H1 (cell line): ENCODE data around the gene PRR36. TPM values are rescaled to one million over a fixed set of nuclear protein-coding genes. Genes with fewer than 3 reads are reported as not detected.

Experiments
- ATF3 ChIP-seq: IDR thresholded peaks from 2 replicates; pipeline ENCODE4 v1.6.1; 2011; ENCODE audit warnings: low read depth, mild to moderate bottlenecking, low read length; ENCODE audit not compliant: insufficient read depth
- BACH1 ChIP-seq: IDR thresholded peaks from 2 replicates; pipeline ENCODE4 v1.6.1; 2012; ENCODE audit warnings: low read length, improper control_type of control experiment
- BCL11A ChIP-seq, 2 experiments: IDR thresholded peaks; one replicate each; pipeline ENCODE4 v1.6.1; 2011; ENCODE audit warnings: low read depth in 2 of 2, low read length in 2 of 2, mild to moderate bottlenecking in 2 of 2
- CBX5 ChIP-seq: fragments of 300-800, 300-1000 bp; sonication (generic); IDR thresholded peaks from 2 replicates; pipeline ENCODE4 v1.7.1; 2016; ENCODE audit warnings: antibody characterized with exemption, low read length, low read depth
- CBX8 ChIP-seq: fragments of 300-800, 300-1000 bp; sonication (generic); IDR thresholded peaks from 2 replicates; pipeline ENCODE4 v1.7.1; 2016; ENCODE audit warnings: low read depth, low read length, borderline replicate concordance
- CTBP2 ChIP-seq: IDR thresholded peaks from 2 replicates; pipeline ENCODE4 v1.7.0; 2011; ENCODE audit warnings: borderline replicate concordance, mild to moderate bottlenecking, moderate library complexity, mixed read lengths, low read length; ENCODE audit not compliant: insufficient read depth, insufficient read length
- EP300 ChIP-seq, 2 experiments: IDR thresholded peaks; 1 replicate in 1 of 2; 2 replicates in 1 of 2; pipeline ENCODE4 v1.6.1; 2011 to 2012; ENCODE audit warnings: low read depth in 2 of 2, low read length in 2 of 2, mild to moderate bottlenecking in 2 of 2, borderline replicate concordance in 1 of 2, inconsistent platforms in 1 of 2, moderate library complexity in 1 of 2
- EZH2 ChIP-seq: fragments of 200-600 bp; sonication (generic); IDR thresholded peaks from 2 replicates; pipeline ENCODE4 v1.7.1; 2012; ENCODE audit warnings: low read depth, mild to moderate bottlenecking, moderate library complexity, low read length, inconsistent platforms; ENCODE audit not compliant: severe bottlenecking
- JUN ChIP-seq: IDR thresholded peaks from 2 replicates; pipeline ENCODE4 v1.6.1; 2011; ENCODE audit warnings: low read depth, mild to moderate bottlenecking, improper control_type of control experiment, low read length
- JUND ChIP-seq: IDR thresholded peaks from 2 replicates; pipeline ENCODE4 v1.6.1; 2011; ENCODE audit warnings: mild to moderate bottlenecking, improper control_type of control experiment, low read length
- KDM4A ChIP-seq: IDR thresholded peaks from one replicate; pipeline ENCODE4 v1.7.1; 2012; ENCODE audit warnings: low read depth, mild to moderate bottlenecking, moderate library complexity, low read length, inconsistent platforms; ENCODE audit not compliant: severe bottlenecking
- KDM5A ChIP-seq: fragments of 200-600 bp; IDR thresholded peaks from 2 replicates; pipeline ENCODE4 v1.7.1; 2012; ENCODE audit warnings: mild to moderate bottlenecking, low read length, inconsistent platforms, mixed read lengths
- MAFK ChIP-seq: IDR thresholded peaks from 2 replicates; pipeline ENCODE4 v1.6.1; 2012; ENCODE audit warnings: low read depth, mild to moderate bottlenecking, improper control_type of control experiment, low read length
- MAX ChIP-seq: IDR thresholded peaks from 2 replicates; pipeline ENCODE4 v1.6.1; 2012; ENCODE audit warnings: inconsistent platforms
- PHF8 ChIP-seq: fragments of 200-600 bp; sonication (generic); conservative IDR thresholded peaks from 2 replicates; pipeline ENCODE4 v1.7.1; 2012; ENCODE audit warnings: low read depth, mild to moderate bottlenecking, inconsistent platforms, low read length, moderate library complexity
- RFX5 ChIP-seq: IDR thresholded peaks from 2 replicates; pipeline ENCODE4 v1.6.1; 2011; ENCODE audit warnings: low read depth, low read length, improper control_type of control experiment, borderline replicate concordance
- SIN3A ChIP-seq, 2 experiments: IDR thresholded peaks in 1 of 2; conservative IDR thresholded peaks in 1 of 2; 2 replicates each; pipeline ENCODE4 v1.6.1; 2011 to 2012; ENCODE audit warnings: low read length in 2 of 2, improper control_type of control experiment in 1 of 2, low read depth in 1 of 2, mild to moderate bottlenecking in 1 of 2
- SIX5 ChIP-seq: IDR thresholded peaks from 2 replicates; pipeline ENCODE4 v1.6.1; 2011; ENCODE audit warnings: mild to moderate bottlenecking, low read depth, low read length
- TBP ChIP-seq: IDR thresholded peaks from 2 replicates; pipeline ENCODE4 v1.6.1; 2011; ENCODE audit warnings: low read depth, low read length, improper control_type of control experiment
- ZNF274 ChIP-seq: IDR thresholded peaks from 2 replicates; pipeline ENCODE4 v1.7.0; 2012; ENCODE audit warnings: low read length, borderline replicate concordance; ENCODE audit errors: extremely low read depth
- polyA plus RNA-seq, 7 experiments: library from polyadenylated mRNA; depleted of rRNA in 3 of 7; stranded (reverse) in 5 of 7; unstranded in 2 of 7; fragments of >200 nt in 5 of 7; fragments of 200-250 nt in 2 of 7; gene quantifications; 1 replicate in 5 of 7; 2 replicates in 1 of 7; 4 replicates in 1 of 7; pipeline versions ENCODE4 v1.2.1 to v1.2.3, GENCODE V29; 2011 to 2013; ENCODE audit warnings: missing spikeins in 2 of 7, mixed read lengths in 2 of 7
- total RNA-seq: library from RNA; stranded (reverse); fragmentation: NEBNext Ultra II Directional; extraction: Animal tissue kit (Norgen Biotek cat#: 25700); gene quantifications from 2 replicates; pipeline ENCODE4 v1.2.1, GENCODE V29; 2021
- TF ChIP-seq, protein P1 (sequence below): IDR thresholded peaks from 2 replicates; pipeline ENCODE4 v1.6.1; 2011; ENCODE audit warnings: low read length, improper control_type of control experiment

Gene PRR36
- total and polyA plus RNA-seq, 2 of the 8 experiments (the other 6 are each of a cell fraction or from before 2014, with no cell fraction given), result 1.6 to 23.9 TPM

GRCh38 chr19:7919610-7920518 lies 45.7 kb upstream of the PRR36 start, which contains the start of gene SNAPC2 (continued):
- TF ChIP-seq ATF3, result no peak
- peak; percentile 74 for TF ChIP-seq KDM4A
- no peak for TF ChIP-seq TBP
- TF ChIP-seq BACH1, result peak; percentile 77
- TF ChIP-seq EZH2, result no peak
- TF ChIP-seq JUND, result no peak
- no peak for TF ChIP-seq JUN
- no peak for TF ChIP-seq CBX8
- TF ChIP-seq CTBP2, result no peak
- no peak for TF ChIP-seq CBX5
- TF ChIP-seq MAFK, result no peak
- TF ChIP-seq MAX, result peak; percentile 40
- no peak for TF ChIP-seq ZNF274
- TF ChIP-seq, protein P1, sequence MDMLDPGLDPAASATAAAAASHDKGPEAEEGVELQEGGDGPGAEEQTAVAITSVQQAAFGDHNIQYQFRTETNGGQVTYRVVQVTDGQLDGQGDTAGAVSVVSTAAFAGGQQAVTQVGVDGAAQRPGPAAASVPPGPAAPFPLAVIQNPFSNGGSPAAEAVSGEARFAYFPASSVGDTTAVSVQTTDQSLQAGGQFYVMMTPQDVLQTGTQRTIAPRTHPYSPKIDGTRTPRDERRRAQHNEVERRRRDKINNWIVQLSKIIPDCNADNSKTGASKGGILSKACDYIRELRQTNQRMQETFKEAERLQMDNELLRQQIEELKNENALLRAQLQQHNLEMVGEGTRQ, result no peak
- TF ChIP-seq EP300 (IDR thresholded peaks at IDR 0.05; ENCODE audit: borderline replicate concordance in 1 of 2, low read depth in 2 of 2, low read length in 2 of 2), result no peak
- TF ChIP-seq SIX5, result no peak
- TF ChIP-seq KDM5A, result no peak
- TF ChIP-seq RFX5, result no peak
- peak in 1 of 2 experiments; percentile 71; a peak in 1 of 4 replicates for TF ChIP-seq SIN3A (conservative IDR thresholded peaks at IDR 0.05 in 1 of 2, IDR thresholded peaks at IDR 0.05 in 1 of 2; ENCODE audit: low read depth in 1 of 2, low read length in 2 of 2)
- TF ChIP-seq PHF8, result peak; percentile 68
- no peak for TF ChIP-seq BCL11A (IDR thresholded peaks at IDR 0.05; ENCODE audit: low read depth in 2 of 2, low read length in 2 of 2)
